Hepatocyte (in vitro differentiated cells): ENCODE results near the gene GINS2. TPM values are rescaled to one million over a fixed set of nuclear protein-coding genes. Genes with fewer than 3 reads are reported as not detected.

Experiments used
- DNase-seq: peaks from one replicate; pipeline ENCODE4 v3.0.0-alpha.2; 2016; ENCODE audit warnings: low spot score
- H2AFZ ChIP-seq: fragments of 200-600 bp; sonication (generic); 2 replicates; pipeline ENCODE4 v1.6.0; 2016; ENCODE audit warnings: antibody characterized with exemption, mild to moderate bottlenecking
- H3K27ac ChIP-seq: fragments of 200-600 bp; sonication (generic); 2 replicates; pipeline ENCODE4 v1.5.1; 2016; ENCODE audit warnings: mild to moderate bottlenecking
- H3K27me3 ChIP-seq: fragments of 200-600 bp; sonication (generic); 2 replicates; pipeline ENCODE4 v1.6.1; 2016
- H3K36me3 ChIP-seq: fragments of 200-600 bp; sonication (generic); replicated peaks from 2 replicates; pipeline ENCODE4 v1.5.1; 2016; ENCODE audit warnings: low read depth; ENCODE audit not compliant: insufficient read depth
- H3K4me1 ChIP-seq: fragments of 200-600 bp; sonication (generic); 2 replicates; pipeline ENCODE4 v1.5.1; 2016; ENCODE audit warnings: mild to moderate bottlenecking, moderate library complexity; ENCODE audit not compliant: insufficient read depth
- H3K4me2 ChIP-seq: fragments of 200-600 bp; sonication (generic); 2 replicates; pipeline ENCODE4 v1.6.0; 2016
- H3K4me3 ChIP-seq: fragments of 200-600 bp; sonication (generic); 2 replicates; pipeline ENCODE4 v1.5.1; 2016; ENCODE audit warnings: mild to moderate bottlenecking
- H3K79me2 ChIP-seq: fragments of 200-600 bp; sonication (generic); 2 replicates; pipeline ENCODE4 v1.6.0; 2017; ENCODE audit warnings: mild to moderate bottlenecking
- H3K9me2 ChIP-seq: fragments of 200-600 bp; sonication (generic); replicated peaks from 2 replicates; pipeline ENCODE4 v1.6.0; 2017; ENCODE audit warnings: mild to moderate bottlenecking; ENCODE audit not compliant: insufficient read depth
- H3K9me3 ChIP-seq: fragments of 200-600 bp; sonication (generic); 2 replicates; pipeline ENCODE4 v1.5.1; 2016; ENCODE audit warnings: low read depth, mild to moderate bottlenecking
- H4K20me1 ChIP-seq: fragments of 200-600 bp; sonication (generic); 2 replicates; pipeline ENCODE4 v1.6.0; 2016; ENCODE audit warnings: mild to moderate bottlenecking; ENCODE audit not compliant: insufficient read depth, poor library complexity, severe bottlenecking
- CTCF ChIP-seq: fragments of 200-600 bp; sonication (generic); IDR thresholded peaks from 2 replicates; pipeline ENCODE4 v1.5.1; 2016; ENCODE audit warnings: antibody characterized with exemption, mild to moderate bottlenecking; ENCODE audit not compliant: poor library complexity
- EZH2 ChIP-seq: fragments of 200-600 bp; sonication (generic); IDR thresholded peaks from 2 replicates; pipeline ENCODE4 v1.6.1; 2016; ENCODE audit warnings: antibody characterized with exemption, mild to moderate bottlenecking, borderline replicate concordance
- EZH2phosphoT487 ChIP-seq: fragments of 200-600 bp; sonication (generic); IDR thresholded peaks from one replicate; pipeline ENCODE4 v1.6.1; 2018; ENCODE audit warnings: antibody characterized with exemption, mild to moderate bottlenecking, low read depth, moderate library complexity; ENCODE audit not compliant: unreplicated experiment, severe bottlenecking
- WGBS: methylation state at CpG from one replicate; pipeline ENCODE4 v1.1.6; 2016; ENCODE audit warnings: low lambda C conversion rate; ENCODE audit errors: missing lambda C conversion rate; 5-methylcytosine and 5-hydroxymethylcytosine counted together
- polyA plus RNA-seq: library from polyadenylated mRNA; unstranded; fragments of >200 nt; fragmentation: Nextera tagmentation; extraction: Ambion mirVana; gene quantifications from 2 replicates; pipeline ENCODE4 v1.2.1, GENCODE V29; 2016
- total RNA-seq: library from RNA; depleted of rRNA; stranded (reverse); fragments of >200 nt; gene quantifications from 2 replicates; pipeline ENCODE4 v1.2.3, GENCODE V29; 2014

The GINS2 gene
- total RNA-seq (6.1 and 6.3 TPM in 2 replicates), polyA plus RNA-seq (7.5 and 8.0 TPM in 2 replicates)

- Histone ChIP-seq H3K36me3 (no peaks in the 10 kb centered on the region), H3K79me2 (peaks cover 9% of the 10 kb centered on the region), H4K20me1 (no peaks in the 10 kb centered on the region), H3K4me1 (peaks cover 6% of the 10 kb centered on the region), H3K4me3 (peak within 1 kb of the TSS; percentile 42), H3K9me3 (no peaks in the 10 kb centered on the region), H3K27ac (no peak within 1 kb of the TSS), H2AFZ (peak within 1 kb of the TSS; percentile 73), H3K9me2 (no peaks in the 10 kb centered on the region), H3K27me3 (no peaks in the 10 kb centered on the region), H3K4me2 (peak within 1 kb of the TSS; percentile 99)
- peak; percentile 96 for DNase-seq
- no peak for TF ChIP-seq EZH2
- TF ChIP-seq CTCF = no peak
- TF ChIP-seq EZH2phosphoT487 = no peak
- WGBS = 6% methylated on average over 51 of the region's 86 CpGs
These were observed at the start of gene GINS2 for GRCh38 chr16:85688586-85689284. GINS2 (minus strand) TSS chr16:85688954; CDS start chr16:85688898, 56 bp downstream.

DNA sequence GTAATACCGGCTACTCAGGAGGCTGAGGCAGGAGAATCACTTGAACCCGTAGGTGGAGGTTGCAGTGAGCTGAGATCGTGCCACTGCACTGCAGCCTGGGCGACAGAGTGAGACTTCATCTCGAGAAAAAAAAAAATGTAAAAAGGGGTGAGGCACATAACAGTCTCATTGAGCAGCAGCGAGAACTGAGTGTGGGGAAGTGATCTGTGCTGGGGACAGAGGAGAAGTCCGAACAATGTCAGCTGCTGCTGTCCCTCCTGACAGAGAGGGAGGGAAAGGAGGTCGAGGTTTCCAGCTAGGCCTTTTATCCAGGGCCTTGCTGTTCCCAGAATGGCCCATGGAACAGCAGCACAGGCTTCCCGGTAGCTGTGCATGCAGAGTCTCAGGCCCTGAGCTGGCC lies 48.2 kb upstream of the GINS2 start:
- H3K9me2 ChIP-seq = no peaks in the 10 kb centered on the region
- no peaks in the 10 kb centered on the region for H3K9me3 ChIP-seq
- no peak overlapping the region for H3K4me2 ChIP-seq
- no peaks in the 10 kb centered on the region for H3K36me3 ChIP-seq
- H3K27me3 ChIP-seq = no peaks in the 10 kb centered on the region
- no peak for DNase-seq
- no peaks in the 10 kb centered on the region for H3K4me1 ChIP-seq
- no peak overlapping the region for H3K27ac ChIP-seq
- H4K20me1 ChIP-seq = no peaks in the 10 kb centered on the region
- H3K4me3 ChIP-seq = no peak overlapping the region
- 95% methylated on average over 9 of the region's 9 CpGs for WGBS
- no peak overlapping the region for H2AFZ ChIP-seq
- H3K79me2 ChIP-seq = no peaks in the 10 kb centered on the region
- TF ChIP-seq EZH2 (no peak), EZH2phosphoT487 (no peak), CTCF (no peak)

- Histone ChIP-seq H3K4me3 (no peak overlapping the region), H3K27me3 (no peaks in the 10 kb centered on the region), H3K79me2 (no peaks in the 10 kb centered on the region), H3K9me3 (no peaks in the 10 kb centered on the region), H3K36me3 (no peaks in the 10 kb centered on the region), H3K27ac (no peak overlapping the region), H2AFZ (no peak overlapping the region), H4K20me1 (no peaks in the 10 kb centered on the region), H3K4me2 (no peak overlapping the region), H3K4me1 (no peaks in the 10 kb centered on the region), H3K9me2 (no peaks in the 10 kb centered on the region)
- no peak for DNase-seq
- 78% methylated on average over 6 of the region's 6 CpGs for WGBS
- no peak for TF ChIP-seq EZH2
- TF ChIP-seq CTCF = no peak
- TF ChIP-seq EZH2phosphoT487 = no peak
These were observed 47.2 kb upstream of the GINS2 start for GRCh38 chr16:85735946-85736345.
